Activated CD8-positive, alpha-beta memory T cell treated with anti-CD3 and anti-CD28 coated beads for 48 hours (primary cell): ENCODE measurements around the gene POLRMT.
"Not testable (repeated sequence)": the region's sequence is repeated elsewhere in the genome, so short reads cannot be mapped to it uniquely, and the experiment has no call there.

ENCODE experiments used
- DNase-seq, 3 experiments: peaks; one replicate each; pipeline ENCODE4 v3.0.0-alpha.2; 2020; ENCODE audit warnings: low read depth in 2 of 3, low spot score in 2 of 3

The POLRMT gene

DNA sequence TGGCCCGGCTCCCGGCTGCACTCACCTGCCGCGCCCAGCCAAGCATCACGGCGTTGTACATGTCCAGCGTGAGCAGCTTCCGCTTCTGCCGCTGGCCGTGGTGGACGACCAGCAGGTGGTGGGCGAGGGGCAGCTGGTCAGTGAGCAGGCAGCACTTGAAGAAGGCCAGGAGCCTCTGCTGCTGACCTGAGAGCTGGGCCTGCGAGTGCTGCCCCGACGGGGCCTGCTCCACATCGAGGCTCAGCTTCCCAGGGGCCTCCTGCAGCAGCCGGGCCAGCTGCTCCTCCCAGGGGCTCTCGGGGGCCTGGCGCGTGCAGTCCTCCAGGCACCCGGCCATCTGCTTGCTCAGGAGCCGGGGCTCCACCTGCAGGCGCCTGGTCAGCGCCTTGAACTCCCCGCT lies 3.8 kb downstream of the POLRMT start:
- not testable (repeated sequence) for DNase-seq

DNA sequence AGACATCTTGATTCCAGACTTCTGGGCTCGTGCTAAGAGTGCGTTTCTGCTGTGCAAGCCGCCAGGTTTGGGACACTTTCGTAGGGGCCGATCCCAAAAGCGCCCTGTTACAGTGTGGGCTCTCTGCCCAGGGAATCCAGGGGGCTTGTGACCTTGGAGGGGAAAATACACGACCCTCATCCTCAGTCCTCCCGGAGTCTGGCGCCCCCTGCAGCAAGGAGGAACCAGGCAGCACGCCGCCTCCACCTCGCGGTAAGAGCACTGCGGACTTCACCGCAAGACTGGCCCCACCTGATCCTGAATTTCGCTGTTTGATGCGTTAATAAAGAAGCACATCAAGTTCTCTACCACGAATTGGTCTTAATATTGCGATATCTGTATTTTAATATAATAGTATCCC lies 5.2 kb downstream of the POLRMT start:
- no peak for DNase-seq

DNA sequence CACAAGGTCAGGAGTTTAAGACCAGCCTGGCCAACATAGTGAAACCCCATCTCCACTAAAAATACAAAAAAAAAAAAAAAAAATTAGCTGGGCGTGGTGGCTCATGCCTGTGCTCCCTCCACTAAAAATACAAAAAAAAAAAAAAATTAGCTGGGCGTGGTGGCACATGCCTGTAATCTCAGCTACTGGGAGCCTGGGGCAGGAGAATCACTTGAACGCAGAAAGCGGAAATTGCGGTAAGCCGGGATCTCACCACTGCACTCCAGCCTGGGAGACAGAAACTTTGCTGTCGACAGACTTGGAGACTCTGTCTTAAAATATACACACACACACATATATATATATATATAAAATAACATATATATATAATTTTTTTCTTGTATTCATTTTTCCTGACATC lies 6.8 kb downstream of the POLRMT start:
- not testable (repeated sequence) for DNase-seq

DNA sequence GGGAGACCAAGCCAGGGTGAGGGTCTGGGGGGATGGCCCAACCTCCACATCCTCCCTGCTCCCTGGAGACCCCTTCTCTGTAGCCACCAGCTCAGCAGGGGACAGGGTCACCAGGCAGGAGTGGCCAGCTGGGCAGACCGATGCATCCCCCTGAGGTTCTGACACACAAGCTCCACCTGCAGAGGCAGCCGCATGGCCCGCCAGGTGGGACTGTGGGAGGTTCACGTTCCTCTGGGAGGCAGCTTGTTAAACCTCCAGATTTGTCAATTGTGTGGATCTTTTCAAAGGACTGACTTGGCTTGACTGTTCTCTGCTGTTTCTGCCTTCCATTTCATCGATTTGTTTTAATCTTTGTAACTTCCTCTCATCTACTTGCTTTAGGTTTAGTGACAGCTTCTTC lies 8.1 kb downstream of the POLRMT start:
- no peak for DNase-seq

DNA sequence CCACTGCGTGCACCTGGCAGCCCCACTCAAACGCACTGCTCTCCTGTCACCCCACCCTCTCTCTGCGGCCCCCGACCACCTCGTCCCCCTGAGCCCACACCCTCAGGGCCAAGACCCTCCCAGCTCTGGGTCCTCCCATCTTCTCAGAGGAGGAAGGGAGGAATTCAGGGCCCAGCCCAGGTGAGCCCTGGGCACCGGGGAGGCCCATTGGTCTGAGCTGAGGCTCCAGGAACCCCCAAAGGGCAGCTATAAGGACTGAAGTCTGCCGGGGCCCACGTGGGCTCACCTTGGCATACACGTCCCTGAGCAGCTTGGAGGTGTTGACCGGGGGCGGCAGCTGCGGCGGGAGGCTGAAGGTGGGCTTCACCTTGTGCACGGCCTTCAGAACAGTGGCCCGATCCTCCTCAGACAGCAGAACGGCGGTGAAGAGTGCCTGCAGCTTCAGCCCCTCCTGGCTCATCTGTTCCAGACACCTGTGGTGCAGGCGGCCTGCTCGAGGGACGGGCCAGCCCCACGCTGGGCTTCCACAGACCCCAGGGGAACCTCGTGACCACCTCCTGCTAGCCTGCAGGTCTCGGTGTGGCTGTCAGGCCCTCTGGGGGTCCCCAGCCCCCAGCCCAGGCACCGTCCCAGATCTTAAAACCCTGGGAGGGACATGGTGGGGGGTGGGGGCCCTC lies 8.8 kb downstream of the POLRMT start:
- no peak for DNase-seq

DNA sequence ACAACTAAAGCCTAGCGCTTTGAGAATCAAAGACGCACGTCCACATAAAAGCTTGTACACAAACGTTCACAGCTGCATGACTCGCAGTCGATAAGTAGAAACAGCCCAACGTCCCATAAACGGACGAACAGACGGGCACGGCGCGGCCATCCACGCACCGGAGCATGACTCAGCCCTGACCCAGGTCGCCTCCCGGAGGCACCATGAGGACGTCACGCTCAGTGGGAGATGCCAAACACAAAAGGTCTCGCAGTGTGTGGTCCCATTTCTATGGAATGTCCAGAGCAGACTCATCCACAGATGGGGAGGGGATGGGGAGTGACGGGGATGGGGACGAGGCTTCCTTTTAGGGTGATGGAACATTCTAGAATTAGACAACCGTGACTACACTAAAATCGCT lies 9.4 kb downstream of the POLRMT start:
- DNase-seq, result no peak

DNA sequence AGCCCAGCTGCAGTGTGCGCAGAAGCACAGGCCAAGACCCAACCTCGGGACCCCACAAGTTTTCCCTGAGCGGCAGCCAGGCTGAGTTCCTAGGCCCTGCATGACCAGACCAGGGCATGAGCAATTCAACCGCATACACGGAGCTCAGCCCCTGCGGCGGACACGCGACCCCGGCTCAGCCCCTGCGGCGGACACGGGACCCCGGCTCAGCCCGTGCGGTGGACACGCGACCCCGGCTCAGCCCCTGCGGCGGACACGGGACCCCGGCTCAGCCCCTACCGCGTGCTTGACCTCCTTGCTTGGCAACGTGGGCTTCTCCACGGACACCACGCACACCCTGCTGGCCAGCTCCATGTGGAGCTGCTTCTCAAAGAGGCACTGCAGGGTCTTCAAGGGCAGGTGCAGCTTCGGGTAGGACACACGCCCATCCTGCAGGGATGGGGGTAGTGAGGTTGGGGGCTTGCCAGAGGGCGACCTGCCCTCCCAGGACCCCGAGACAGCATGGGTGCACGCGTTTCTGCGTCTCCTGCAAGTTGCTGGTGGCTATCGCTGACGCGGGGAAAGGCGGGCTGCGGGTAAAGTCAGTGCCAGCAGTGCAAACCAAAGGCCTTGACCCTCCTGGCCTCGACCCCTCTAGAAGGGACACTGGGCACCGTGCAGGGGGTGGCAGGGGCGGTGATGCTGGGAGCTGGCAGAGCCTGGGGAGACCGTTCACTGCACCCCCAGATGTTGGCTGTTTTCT lies 10.0 kb downstream of the POLRMT start:
- no peak for DNase-seq

DNA sequence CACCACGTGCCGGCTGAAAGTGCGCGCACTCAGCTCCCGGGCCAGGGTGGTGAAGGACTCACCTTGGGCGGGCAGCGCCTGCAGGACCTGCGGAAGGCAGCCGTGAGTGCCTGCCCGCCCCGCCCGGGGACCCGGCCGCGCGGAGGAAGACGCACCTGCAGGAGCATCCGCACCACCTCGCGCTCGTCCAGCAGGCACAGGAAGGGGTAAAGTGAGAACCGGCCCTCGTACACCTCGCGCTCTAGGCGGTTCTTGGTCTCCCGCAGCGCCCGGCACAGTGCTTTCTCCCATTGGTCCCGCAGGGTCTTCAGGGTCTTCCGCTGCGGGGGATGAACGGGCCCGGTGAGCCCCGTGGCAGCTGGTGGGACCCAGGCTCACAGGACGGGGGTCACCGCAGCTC lies 10.7 kb downstream of the POLRMT start:
- no peak for DNase-seq

DNA sequence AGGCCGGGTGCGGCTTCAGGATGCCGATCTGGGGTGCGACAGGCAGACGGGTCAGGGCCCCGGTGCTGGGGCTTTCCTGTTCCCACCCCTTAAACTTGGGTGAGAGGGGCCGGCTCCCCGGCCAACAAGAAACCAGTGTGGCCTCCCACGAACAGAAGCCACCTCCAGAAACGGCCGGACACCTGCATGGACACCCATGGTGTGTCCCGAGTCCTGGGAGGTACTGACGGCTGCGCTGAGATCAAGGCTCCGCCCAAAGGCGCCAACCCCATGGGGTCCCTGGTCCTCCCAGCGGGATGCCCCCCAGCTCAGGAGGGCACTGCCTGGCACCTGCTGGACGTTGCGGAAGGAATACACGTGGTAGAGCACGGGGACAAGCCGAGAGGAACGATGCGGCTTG lies 11.5 kb downstream of the POLRMT start:
- no peak for DNase-seq

DNA sequence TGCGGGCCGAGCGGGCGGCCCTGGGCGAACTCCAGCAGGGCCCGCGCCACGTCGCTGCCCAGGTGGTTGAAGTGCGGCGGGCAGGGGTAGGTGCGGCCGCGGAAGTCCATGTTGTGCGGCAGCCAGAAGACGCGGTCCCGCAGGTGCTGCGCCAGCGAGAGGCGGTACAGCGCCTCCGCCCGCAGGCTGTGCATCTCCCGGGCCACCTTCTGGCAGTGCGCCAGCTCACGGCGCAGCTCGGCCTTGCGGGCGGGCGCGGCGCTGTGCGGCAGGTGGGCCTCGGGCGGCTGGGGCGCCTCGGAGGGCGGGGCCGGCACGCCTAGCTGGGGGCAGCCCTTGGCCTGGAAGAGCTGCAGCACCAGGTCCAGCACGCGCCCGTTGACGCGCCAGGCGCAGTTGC lies 12.1 kb downstream of the POLRMT start:
- DNase-seq, result not testable (repeated sequence)

DNA sequence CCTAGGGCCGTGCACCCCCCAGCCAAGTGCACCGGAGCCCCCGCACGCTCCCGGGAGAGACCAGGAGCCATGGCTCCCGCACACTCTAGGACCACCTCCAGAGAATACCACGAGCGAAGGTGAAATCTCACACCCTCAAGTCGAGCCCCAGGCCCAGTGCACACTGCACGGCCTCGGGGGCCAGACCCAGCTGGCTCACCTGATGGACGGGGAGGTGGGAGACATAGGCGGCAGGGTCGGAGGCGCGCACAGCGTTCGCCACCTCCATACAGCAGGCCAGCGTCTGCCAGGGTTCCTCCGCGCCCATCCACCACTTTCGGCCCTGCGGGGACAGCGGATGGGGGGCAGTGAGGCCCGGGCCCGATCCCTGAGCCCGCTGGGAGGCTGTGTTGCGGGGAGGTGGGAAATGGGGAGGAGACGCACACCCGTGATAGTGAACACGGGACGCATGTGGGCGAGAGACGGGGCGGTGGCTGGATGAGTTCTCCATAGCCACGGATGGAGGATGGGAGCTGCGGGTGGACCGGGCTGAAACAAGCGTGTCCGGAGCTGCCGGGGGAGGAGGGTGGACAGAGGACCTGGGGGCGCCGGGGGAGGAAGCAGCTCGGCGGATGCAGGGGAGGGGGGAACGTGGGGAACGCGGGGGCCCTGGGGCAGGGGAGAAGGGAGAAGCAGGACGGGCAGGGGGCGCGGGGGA lies 13.0 kb downstream of the POLRMT start:
- no peak for DNase-seq

DNA sequence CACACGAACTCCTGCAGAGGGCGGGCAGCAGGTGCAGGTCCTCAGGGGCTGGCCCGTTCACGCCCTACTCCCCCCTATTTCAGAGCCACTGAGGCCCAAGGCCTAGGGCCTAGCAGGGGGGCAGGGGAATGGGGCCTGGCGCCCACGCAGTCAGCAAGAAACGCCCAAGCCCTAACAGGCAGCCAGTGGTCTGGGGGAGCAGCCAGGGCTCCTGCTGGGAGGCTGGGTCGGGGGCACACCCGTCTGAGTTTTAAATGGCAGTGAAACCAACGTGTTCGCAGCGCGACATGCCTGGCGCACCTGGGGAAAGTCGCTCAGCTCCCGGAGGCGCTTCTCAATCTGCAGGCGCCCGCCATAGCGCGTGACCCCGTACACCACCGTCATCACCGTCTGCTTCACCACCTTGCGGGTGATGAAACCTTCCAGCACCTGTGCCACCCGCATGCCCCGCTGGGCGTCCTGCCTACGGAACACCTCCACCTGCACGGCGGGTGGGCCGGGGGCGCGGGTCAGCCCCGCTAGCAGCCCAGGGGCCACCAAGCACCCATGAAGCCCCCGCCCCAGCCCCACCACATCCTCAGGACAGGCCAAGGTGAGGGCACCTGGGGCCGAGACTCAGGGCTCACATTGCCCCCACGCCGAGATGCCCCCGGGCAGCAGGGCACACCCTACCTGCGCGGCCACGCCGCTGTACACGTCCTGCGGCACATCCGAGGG lies 13.9 kb downstream of the POLRMT start:
- no peak for DNase-seq

DNA sequence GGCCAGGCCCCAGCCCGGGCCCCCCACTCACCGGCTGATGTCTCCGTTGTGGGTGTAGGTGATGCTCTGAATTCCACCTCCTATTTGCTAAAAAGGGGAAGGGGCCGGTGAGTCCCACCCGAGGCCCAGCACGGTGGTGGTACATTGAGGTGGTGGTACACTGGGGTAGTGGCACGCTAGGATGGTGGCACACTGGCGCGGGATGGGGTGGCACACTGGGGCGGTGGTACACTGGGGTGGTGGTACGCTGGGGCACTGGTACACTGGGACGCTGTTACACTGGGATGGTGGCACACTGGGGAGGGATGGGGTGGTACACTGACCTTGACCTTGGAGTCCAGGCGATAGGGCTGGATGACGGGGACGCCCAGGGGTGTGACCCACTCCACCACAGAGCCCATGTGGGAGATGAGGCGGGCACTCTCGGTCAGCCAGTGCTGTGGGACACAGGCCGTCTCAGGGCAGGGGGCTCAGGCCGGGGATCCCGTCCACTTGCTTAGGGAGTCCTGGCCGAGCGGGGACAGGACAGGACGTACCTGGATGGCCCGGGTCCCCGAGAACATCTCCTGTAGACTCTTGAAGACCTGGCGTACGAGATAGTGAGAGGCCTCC lies 14.6 kb downstream of the POLRMT start:
- DNase-seq, result no peak

DNA sequence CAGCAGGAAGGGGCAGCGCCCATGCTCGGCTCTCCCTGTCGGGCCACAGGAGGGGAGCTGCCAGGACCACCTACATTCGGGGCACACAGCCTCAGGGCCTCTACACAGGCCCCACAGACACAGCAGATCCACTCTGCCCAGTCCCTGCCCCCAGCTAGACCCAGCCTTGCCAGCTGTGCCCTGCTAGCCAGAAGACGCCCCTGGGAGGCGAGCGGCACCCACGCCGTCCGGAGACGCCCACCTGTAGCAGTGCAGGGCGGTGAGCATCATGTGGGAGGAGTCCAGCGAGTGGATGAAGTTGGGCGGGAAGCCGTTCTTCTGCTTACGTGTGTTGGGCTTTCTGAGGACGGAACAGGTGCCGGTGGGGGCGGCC lies 15.1 kb downstream of the POLRMT start:
- DNase-seq, result no peak

DNA sequence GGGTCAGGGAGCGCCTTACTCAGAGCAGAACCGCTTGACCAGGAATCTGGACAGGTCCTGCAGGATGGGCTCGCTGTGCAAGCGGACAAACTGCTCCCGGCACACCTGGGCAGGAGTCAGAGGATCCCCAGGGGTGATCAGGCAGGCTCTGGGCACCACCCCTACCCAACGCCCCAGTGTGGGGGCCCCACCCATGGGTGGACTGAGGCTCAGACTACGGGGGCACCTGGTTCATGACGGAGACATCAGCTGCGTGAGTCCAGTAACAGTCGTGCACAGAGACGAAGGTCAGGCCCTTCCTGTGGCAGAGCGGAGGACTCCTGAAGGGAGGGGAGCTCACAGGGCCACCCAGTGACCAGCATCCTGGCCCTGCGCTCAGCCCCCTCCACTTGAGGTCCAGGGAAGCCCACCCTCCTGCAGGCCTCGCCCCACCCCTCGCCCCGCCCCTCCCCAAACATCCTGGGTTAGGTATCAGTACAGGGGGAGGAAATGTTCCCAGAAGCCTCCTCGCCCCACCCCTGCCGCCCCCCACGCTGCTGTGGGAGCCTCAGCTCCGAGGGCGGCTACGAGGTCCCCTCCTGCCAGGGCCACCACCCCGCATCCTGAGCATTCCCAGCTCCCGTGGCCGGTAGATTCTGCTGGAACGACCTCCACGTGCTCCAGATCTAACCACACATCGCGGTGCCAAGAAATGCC lies 15.6 kb downstream of the POLRMT start:
- DNase-seq, result no peak

DNA sequence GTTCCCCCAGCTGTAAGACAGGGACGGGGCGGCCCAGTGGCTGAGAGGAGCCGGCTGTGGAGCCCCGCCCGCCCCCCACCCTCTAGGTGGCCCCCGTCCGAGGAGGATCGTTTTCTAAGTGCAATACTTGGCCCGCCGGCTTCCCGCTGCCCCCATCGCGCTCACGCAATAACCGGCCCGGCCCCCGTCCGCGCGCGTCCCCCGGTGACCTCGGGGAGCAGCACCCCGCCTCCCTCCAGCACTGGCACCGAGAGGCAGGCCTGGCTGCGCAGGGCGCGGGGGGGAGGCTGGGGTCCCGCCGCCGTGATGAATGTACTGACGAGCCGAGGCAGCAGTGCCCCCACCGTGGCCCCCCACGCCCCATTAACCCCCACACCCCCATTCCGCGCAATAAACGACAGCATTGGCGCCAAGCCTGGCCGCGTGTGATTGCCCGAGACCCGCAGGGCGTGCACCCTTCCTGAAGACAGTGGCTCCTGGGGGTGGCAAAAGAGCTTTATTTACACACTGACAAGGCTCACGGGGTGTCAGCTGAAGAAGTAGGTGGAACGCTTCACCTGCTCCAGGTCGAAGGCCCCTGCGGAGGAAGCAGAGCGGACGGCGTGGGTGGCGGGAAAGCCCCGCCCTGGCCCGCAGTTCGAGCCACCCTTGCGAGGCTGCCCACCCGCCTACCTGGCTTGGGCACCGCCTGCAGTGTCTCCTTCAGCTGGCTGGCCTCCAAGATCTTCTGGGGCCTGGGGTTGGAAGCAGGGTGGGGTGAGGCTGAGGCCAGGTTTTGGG lies 16.4 kb downstream of the POLRMT start:
- DNase-seq, result no peak

DNA sequence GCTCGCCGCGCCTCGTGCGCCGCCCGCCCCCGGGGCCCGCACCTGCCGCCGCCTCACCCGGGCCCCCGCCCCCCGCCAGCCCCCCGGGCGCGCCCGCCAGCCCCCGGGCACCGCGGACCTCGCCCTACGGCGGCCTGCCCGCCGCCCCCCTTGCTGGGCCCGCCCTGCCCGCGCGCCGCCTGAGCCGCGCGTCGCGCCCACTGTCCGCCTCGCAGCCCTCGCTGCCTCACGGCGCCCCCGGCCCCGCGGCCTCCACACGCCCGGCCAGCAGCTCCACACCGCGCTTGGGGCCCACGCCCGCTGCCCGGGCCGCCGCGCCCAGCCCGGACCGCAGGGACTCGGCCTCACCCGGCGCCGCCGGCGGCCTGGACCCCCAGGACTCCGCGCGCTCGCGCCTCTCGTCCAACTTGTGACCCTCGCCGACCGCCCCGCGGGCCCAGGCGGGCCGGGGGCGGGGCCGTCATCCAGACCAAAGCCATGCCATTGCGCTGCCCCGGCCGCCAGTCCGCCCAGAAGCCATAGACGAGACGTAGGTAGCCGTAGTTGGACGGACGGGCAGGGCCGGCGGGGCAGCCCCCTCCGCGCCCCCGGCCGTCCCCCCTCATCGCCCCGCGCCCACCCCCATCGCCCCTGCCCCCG lies 17.2 kb downstream of the POLRMT start:
- DNase-seq, result no peak

DNA sequence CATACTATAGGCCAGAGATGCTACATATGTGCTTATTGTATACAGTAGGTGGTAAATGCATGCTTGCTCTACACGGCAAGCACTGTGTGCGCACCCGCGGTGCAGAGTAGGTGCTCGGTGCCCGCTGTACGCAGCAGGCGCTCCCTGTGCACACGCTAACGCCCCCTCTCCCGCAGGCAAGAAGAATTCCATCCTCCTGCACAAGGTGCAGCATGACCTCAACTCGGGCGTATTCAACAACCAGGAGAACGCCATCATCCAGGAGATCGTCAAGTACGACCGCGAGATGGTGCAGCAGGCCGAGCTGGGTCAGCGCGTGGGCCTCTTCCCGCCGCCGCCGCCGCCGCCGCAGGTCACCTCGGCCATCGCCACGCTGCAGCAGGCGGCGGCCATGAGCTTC lies 17.7 kb downstream of the POLRMT start:
- DNase-seq, result no peak

DNA sequence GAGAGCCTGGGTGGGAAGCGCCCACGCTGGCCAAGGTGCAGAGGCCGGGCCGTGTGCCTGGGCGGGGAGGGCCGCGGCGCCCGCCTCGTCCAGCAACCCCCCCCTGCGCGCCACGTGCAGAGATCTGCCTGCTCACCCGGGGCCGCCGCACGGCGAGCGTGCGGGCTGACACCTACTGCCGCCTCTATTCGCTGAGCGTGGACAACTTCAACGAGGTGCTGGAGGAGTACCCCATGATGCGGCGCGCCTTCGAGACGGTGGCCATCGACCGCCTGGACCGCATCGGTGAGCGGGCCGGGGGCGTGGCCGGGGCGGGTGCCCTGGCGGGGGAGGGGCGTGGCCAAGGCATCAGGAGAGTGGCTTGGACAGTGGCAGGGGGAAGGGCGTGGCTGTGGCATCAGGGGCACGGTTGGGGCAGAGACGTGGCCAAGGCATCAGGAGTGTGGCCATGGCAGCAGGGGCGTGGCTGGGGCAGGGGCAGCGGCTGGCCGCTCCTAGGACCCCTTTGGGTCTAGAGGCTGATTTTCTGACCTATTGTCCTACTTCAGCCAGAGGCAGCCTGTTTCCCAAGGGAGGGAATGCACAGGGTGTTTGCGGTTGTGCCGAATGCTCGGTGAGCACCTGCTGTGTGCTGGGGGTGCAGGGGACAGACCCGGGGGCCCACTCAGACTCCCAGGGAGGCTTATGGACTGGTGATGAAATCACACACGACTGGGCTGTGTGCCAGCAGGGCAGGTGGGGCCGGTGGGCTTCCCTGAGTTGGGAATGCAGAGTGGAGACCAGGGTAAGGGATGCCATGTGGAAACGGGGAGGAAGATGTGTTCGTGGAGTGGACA lies 19.4 kb downstream of the POLRMT start:
- DNase-seq, result no peak
